ENCODE measurements around the gene STPG3. TPM values are rescaled to one million over a fixed set of nuclear protein-coding genes. Genes with fewer than 3 reads are reported as not detected.

The STPG3 gene
- total and polyA plus RNA-seq, 2 of the 4 experiments (the other 2 are of a cell fraction): not detected

DNA sequence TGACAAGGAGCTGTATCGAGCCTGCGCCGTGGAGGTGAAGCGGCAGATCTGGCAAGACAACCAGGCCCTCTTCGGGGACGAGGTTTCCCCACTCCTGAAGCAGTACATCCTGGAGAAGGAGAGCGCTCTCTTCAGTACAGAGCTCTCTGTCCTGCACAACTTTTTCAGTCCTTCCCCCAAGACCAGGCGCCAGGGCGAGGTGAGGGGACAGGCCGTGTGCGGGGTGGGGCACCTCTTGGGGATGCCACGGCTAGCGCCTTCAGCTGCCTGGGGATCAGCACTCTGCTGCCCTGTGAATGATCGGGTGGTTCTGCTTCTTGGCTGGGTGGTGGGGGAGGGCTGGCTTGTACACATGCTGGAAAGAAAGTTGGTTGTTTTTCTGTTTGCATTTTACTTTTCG lies 5.8 kb downstream of the STPG3 start:
- H2BK5ac ChIP-seq (ENCODE audit: low read depth, low read length, poor library complexity, severe bottlenecking): no peak overlapping the region
- DNase-seq (no peak), ATAC-seq (ENCODE audit: low read depth) (no peak)
- H3K23ac ChIP-seq (ENCODE audit: low read depth, low read length): no peak overlapping the region
- H3K18ac ChIP-seq (ENCODE audit: low read depth, low read length): no peak overlapping the region
- CTCF ChIA-PET: no interaction called here
- no peak overlapping the region for H2AK5ac ChIP-seq (ENCODE audit: low read depth, low read length)
- H4K20me1 ChIP-seq (ENCODE audit: insufficient read depth, low read length): peaks cover 11% of the 10 kb centered on the region
- H3K4me1 ChIP-seq (ENCODE audit: control insufficient read depth, insufficient read depth, low read length): peaks cover 11% of the 10 kb centered on the region
- H4K91ac ChIP-seq (ENCODE audit: insufficient read depth, low read depth, low read length): no peak overlapping the region
- no peak overlapping the region for H2BK15ac ChIP-seq (ENCODE audit: low read depth, low read length)
- H3K9me1 ChIP-seq (ENCODE audit: insufficient read depth, low read length): no peaks in the 10 kb centered on the region
- no peak for TF ChIP-seq CEBPB (IDR thresholded peaks at IDR 0.05; ENCODE audit: low read depth, low read length)
- no peak for TF ChIP-seq FOS (IDR thresholded peaks at IDR 0.05; ENCODE audit: low read depth, low read length)
- no peak for TF ChIP-seq SMC3 (IDR thresholded peaks at IDR 0.05; ENCODE audit: low read depth, low read length)
- no peak for TF ChIP-seq MAFK (IDR thresholded peaks at IDR 0.05; ENCODE audit: low read depth, low read length)
- TF ChIP-seq CHD1 (IDR thresholded peaks at IDR 0.05; ENCODE audit: low read depth, low read length): no peak
- TF ChIP-seq RFX5 (IDR thresholded peaks at IDR 0.05; ENCODE audit: low read depth, low read length): no peak
- TF ChIP-seq RCOR1 (IDR thresholded peaks at IDR 0.05; ENCODE audit: insufficient replicate concordance, low read length): no peak
- TF ChIP-seq MXI1 (IDR thresholded peaks at IDR 0.05; ENCODE audit: borderline replicate concordance, low read depth, low read length): no peak
- TF ChIP-seq POLR2A (IDR thresholded peaks at IDR 0.05; ENCODE audit: low read depth, low read length): no peak
- TF ChIP-seq, protein P1, sequence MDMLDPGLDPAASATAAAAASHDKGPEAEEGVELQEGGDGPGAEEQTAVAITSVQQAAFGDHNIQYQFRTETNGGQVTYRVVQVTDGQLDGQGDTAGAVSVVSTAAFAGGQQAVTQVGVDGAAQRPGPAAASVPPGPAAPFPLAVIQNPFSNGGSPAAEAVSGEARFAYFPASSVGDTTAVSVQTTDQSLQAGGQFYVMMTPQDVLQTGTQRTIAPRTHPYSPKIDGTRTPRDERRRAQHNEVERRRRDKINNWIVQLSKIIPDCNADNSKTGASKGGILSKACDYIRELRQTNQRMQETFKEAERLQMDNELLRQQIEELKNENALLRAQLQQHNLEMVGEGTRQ (IDR thresholded peaks at IDR 0.05; ENCODE audit: low read depth, low read length): no peak
- no peak for TF ChIP-seq NFE2L2 (IDR thresholded peaks at IDR 0.05; ENCODE audit: low read depth, low read length)
- H2BK120ac ChIP-seq (ENCODE audit: low read depth, low read length): no peak overlapping the region
- H3K56ac ChIP-seq (ENCODE audit: extremely low read depth, insufficient read depth, low read length): no peak overlapping the region
- no peak overlapping the region for H3K14ac ChIP-seq (replicated peaks; ENCODE audit: low read depth, low read length)
- H3K79me1 ChIP-seq (ENCODE audit: low read depth in 1 of 2, low read length in 2 of 2): peaks cover 15 to 37% of the 10 kb centered on the region in 2 experiments
- WGBS, 2 experiments (ENCODE audit: extremely low coverage in 2 of 2, insufficient read length in 1 of 2): 80% methylated on average over 1 of the region's 15 CpGs; no CpG with 5 or more reads in 1 of the 2 experiments
- POLR2A ChIA-PET (ENCODE audit: unreplicated experiment): no interaction called here
- no peak overlapping the region for H3K27ac ChIP-seq (ENCODE audit: insufficient read depth, low read length)
- no peak overlapping the region for H4K5ac ChIP-seq (ENCODE audit: low read depth, low read length)
- no peak overlapping the region for H2AK9ac ChIP-seq (replicated peaks; ENCODE audit: low read depth, low read length, poor library complexity)
- H3K4me3 ChIP-seq (ENCODE audit: insufficient read depth, low read depth, low read length): no peak overlapping the region
- no peaks in the 10 kb centered on the region for H3K9me3 ChIP-seq (ENCODE audit: control insufficient read depth, insufficient read depth, low read length)
- H4K8ac ChIP-seq (ENCODE audit: low read depth in 2 of 2, low read length in 2 of 2): no peak overlapping the region
- H3K4me2 ChIP-seq (ENCODE audit: low read depth, low read length): no peak overlapping the region
- H3K36me3 ChIP-seq (ENCODE audit: control insufficient read depth, insufficient read depth, low read length): peaks cover 25% of the 10 kb centered on the region
- in situ Hi-C loops (cut with MboI; ENCODE audit: low sequenced_read_pairs) (no loop called here), dilution Hi-C loops (cut with HindIII; ENCODE audit: low sequenced_read_pairs, unreplicated experiment) (no loop called here), intact Hi-C loops (cut with micrococcal nuclease) (no loop called here)
- no peak overlapping the region for H2AFZ ChIP-seq (replicated peaks; ENCODE audit: low read length, poor library complexity)
- H3K4ac ChIP-seq (ENCODE audit: low read depth, low read length): no peak overlapping the region
- no peak overlapping the region for H2BK20ac ChIP-seq (ENCODE audit: low read depth, low read length)
- H3K9ac ChIP-seq (ENCODE audit: low read depth, low read length): no peak overlapping the region
- BruUV-seq (replicated peaks): no TSS peak
- H3K27me3 ChIP-seq (ENCODE audit: control insufficient read depth, insufficient read depth, low read length): no peaks in the 10 kb centered on the region

All from IMR-90 (cell line).